Liver (tissue), 9 donors: ENCODE results near the gene CEP128. TPM values are rescaled to one million over a fixed set of nuclear protein-coding genes. Genes with fewer than 3 reads are reported as not detected.

Experiments used
- DNase-seq: peaks from one replicate; pipeline ENCODE4 v3.0.0-alpha.2; 2017; ENCODE audit warnings: low spot score
- H3K27ac ChIP-seq, 2 donors: one replicate each; pipeline ENCODE4 v1.7.0; 2013; ENCODE audit warnings: inconsistent platforms in 2 of 2, low read length in 2 of 2, control low read depth in 1 of 2, low read depth in 1 of 2, mild to moderate bottlenecking in 1 of 2
- H3K27me3 ChIP-seq, 4 donors: one replicate each; pipeline versions ENCODE4 v1.6.1 to v1.7.0; 2013; ENCODE audit warnings: low read length in 3 of 4, inconsistent platforms in 1 of 4, mild to moderate bottlenecking in 1 of 4, moderate library complexity in 1 of 4; ENCODE audit not compliant: control insufficient read depth in 4 of 4, insufficient read depth in 4 of 4
- H3K36me3 ChIP-seq, 4 donors: one replicate each; pipeline versions ENCODE4 v1.6.1 to v1.7.0; 2013; ENCODE audit warnings: low read length in 3 of 4, mild to moderate bottlenecking in 3 of 4, low read depth in 1 of 4, moderate library complexity in 1 of 4; ENCODE audit not compliant: control insufficient read depth in 4 of 4, insufficient read depth in 3 of 4
- H3K4me1 ChIP-seq, 4 donors: one replicate each; pipeline versions ENCODE4 v1.6.1 to v1.7.0; 2013; ENCODE audit warnings: low read length in 3 of 4, mild to moderate bottlenecking in 3 of 4, moderate library complexity in 1 of 4; ENCODE audit not compliant: control insufficient read depth in 4 of 4, insufficient read depth in 4 of 4
- H3K4me3 ChIP-seq, 3 donors: one replicate each; pipeline versions ENCODE4 v1.6.1 to v1.7.0; 2013; ENCODE audit warnings: low read length in 3 of 3, control low read depth in 1 of 3, low read depth in 1 of 3, mild to moderate bottlenecking in 1 of 3
- H3K9ac ChIP-seq, 2 donors: one replicate each; pipeline ENCODE4 v1.7.0; 2013; ENCODE audit warnings: low read length in 2 of 2, mild to moderate bottlenecking in 2 of 2, moderate library complexity in 2 of 2, control low read depth in 1 of 2, low read depth in 1 of 2
- H3K9me3 ChIP-seq, 4 donors: one replicate each; pipeline versions ENCODE4 v1.6.1 to v1.7.0; 2013; ENCODE audit warnings: low read length in 3 of 4; ENCODE audit not compliant: control insufficient read depth in 4 of 4
- EGR1 ChIP-seq, 2 donors: IDR thresholded peaks; 2 replicates each; pipeline ENCODE4 v1.6.1; 2016 to 2018; ENCODE audit warnings: antibody characterized with exemption in 2 of 2, low read depth in 2 of 2
- FOXA1 ChIP-seq: IDR thresholded peaks from 2 replicates; pipeline ENCODE4 v1.6.1; 2016; ENCODE audit warnings: antibody characterized with exemption
- GABPA ChIP-seq, 2 donors: IDR thresholded peaks in 1 of 2; conservative IDR thresholded peaks in 1 of 2; 2 replicates each; pipeline ENCODE4 v1.6.1; 2016; ENCODE audit warnings: antibody characterized with exemption in 2 of 2, mild to moderate bottlenecking in 1 of 2, moderate library complexity in 1 of 2
- HNF4A ChIP-seq, 2 donors: conservative IDR thresholded peaks; 2 replicates each; pipeline ENCODE4 v1.6.1; 2016; ENCODE audit warnings: antibody characterized with exemption in 2 of 2, mild to moderate bottlenecking in 2 of 2
- HNF4G ChIP-seq: IDR thresholded peaks from 2 replicates; pipeline ENCODE4 v1.6.1; 2016; ENCODE audit warnings: antibody characterized with exemption
- JUND ChIP-seq, 2 donors: IDR thresholded peaks; 2 replicates each; pipeline ENCODE4 v1.6.1; 2016; ENCODE audit warnings: antibody characterized with exemption in 2 of 2
- MAX ChIP-seq: IDR thresholded peaks from 2 replicates; pipeline ENCODE4 v1.6.1; 2016; ENCODE audit warnings: antibody characterized with exemption
- NR2F2 ChIP-seq: IDR thresholded peaks from 2 replicates; pipeline ENCODE4 v1.6.1; 2016; ENCODE audit warnings: antibody characterized with exemption
- REST ChIP-seq: IDR thresholded peaks from 2 replicates; pipeline ENCODE4 v1.6.1; 2016; ENCODE audit warnings: antibody characterized with exemption, mild to moderate bottlenecking
- SP1 ChIP-seq: IDR thresholded peaks from 2 replicates; pipeline ENCODE4 v1.6.1; 2018; ENCODE audit warnings: antibody characterized with exemption, mild to moderate bottlenecking
- TAF1 ChIP-seq: conservative IDR thresholded peaks from 2 replicates; pipeline ENCODE4 v1.6.1; 2016; ENCODE audit warnings: antibody characterized with exemption, mild to moderate bottlenecking
- YY1 ChIP-seq: IDR thresholded peaks from 2 replicates; pipeline ENCODE4 v1.6.1; 2016; ENCODE audit warnings: antibody characterized with exemption, mild to moderate bottlenecking
- ZBTB33 ChIP-seq: IDR thresholded peaks from 2 replicates; pipeline ENCODE4 v1.6.1; 2016; ENCODE audit warnings: antibody characterized with exemption
- WGBS: extraction: QIAGEN DNeasy Blood & Tissue Kit; methylation state at CpG from one replicate; pipeline ENCODE4 v1.1.7; 2013; 5-methylcytosine and 5-hydroxymethylcytosine counted together
- polyA plus RNA-seq, 2 donors: library from polyadenylated mRNA; stranded (reverse) in 1 of 2; unstranded in 1 of 2; fragments of 200-250 nt in 1 of 2; fragments of >200 nt in 1 of 2; fragmentation: Nextera tagmentation in 1 of 2; extraction: Ambion mirVana in 1 of 2; gene quantifications; one replicate each; pipeline versions ENCODE4 v1.2.1 to v1.2.3, GENCODE V29; 2013 to 2015
- total RNA-seq, 2 donors: library from RNA; depleted of rRNA; stranded (reverse); fragments of >200 nt; gene quantifications; one replicate each; pipeline ENCODE4 v1.2.3, GENCODE V29; 2014
- donor health status: healthy.
- donor health status: healthy.
- donor health status: healthy.
- donor health status: healthy.
- donor health status: healthy.

The CEP128 gene
- total and polyA plus RNA-seq, 4 donors: 0.27 to 3.8 (median 1.4) TPM

- TF ChIP-seq REST: no peak
- TF ChIP-seq MAX: no peak
- TF ChIP-seq HNF4G: no peak
- TF ChIP-seq NR2F2: no peak
- no peak for TF ChIP-seq EGR1 (IDR thresholded peaks at IDR 0.05; ENCODE audit: low read depth in 2 of 2)
- no peak for TF ChIP-seq TAF1
These were observed 443.0 kb downstream of the CEP128 start (continued) for GRCh38 chr14:80498533-80498932.

- no peak overlapping the region for H3K27ac ChIP-seq
- no peaks in the 10 kb centered on the region for H3K36me3 ChIP-seq
- H3K4me1 ChIP-seq: no peaks in the 10 kb centered on the region
- H3K9ac ChIP-seq: no peak overlapping the region
- DNase-seq: no peak
- H3K9me3 ChIP-seq: no peaks in the 10 kb centered on the region
- no peaks in the 10 kb centered on the region for H3K27me3 ChIP-seq
- 96% methylated on average over 4 of the region's 4 CpGs for WGBS
- H3K4me3 ChIP-seq: no peak overlapping the region
- TF ChIP-seq ZBTB33 (no peak), JUND (IDR thresholded peaks at IDR 0.05) (no peak), MAX (no peak), SP1 (no peak), FOXA1 (no peak), REST (no peak), HNF4A (conservative IDR thresholded peaks at IDR 0.05) (no peak), YY1 (no peak), GABPA (IDR thresholded peaks at IDR 0.05 in 1 of 2, conservative IDR thresholded peaks at IDR 0.05 in 1 of 2) (no peak), EGR1 (IDR thresholded peaks at IDR 0.05; ENCODE audit: low read depth in 2 of 2) (no peak)
These were observed 445.4 kb downstream of the CEP128 start for GRCh38 chr14:80496090-80496489.
